ENCODE measurements around the gene KPNA3.

The KPNA3 gene

GRCh38 chr13:49669735-49670309 lies 122.7 kb downstream of the KPNA3 start:
- DNase-seq = no peak

- DNase-seq = no peak
Measured at GRCh38 chr13:49667773-49668172, 124.7 kb downstream of the KPNA3 start.

GRCh38 chr13:49664606-49665005 lies 127.9 kb downstream of the KPNA3 start:
- DNase-seq = no peak

- no peak for DNase-seq
Measured at GRCh38 chr13:49657241-49657641, 135.2 kb downstream of the KPNA3 start.

GRCh38 chr13:49655906-49656305 lies 136.6 kb downstream of the KPNA3 start:
- no peak for DNase-seq

GRCh38 chr13:49654011-49654410 lies 138.5 kb downstream of the KPNA3 start:
- DNase-seq = no peak

- no peak for DNase-seq
Measured at GRCh38 chr13:49653478-49653877, 139.0 kb downstream of the KPNA3 start.

GRCh38 chr13:49652355-49653305 lies 139.9 kb downstream of the KPNA3 start:
- no peak for DNase-seq

- DNase-seq = no peak
Measured at GRCh38 chr13:49651570-49652354, 140.7 kb downstream of the KPNA3 start.

- no peak for DNase-seq
Measured at GRCh38 chr13:49649963-49650312, 142.5 kb downstream of the KPNA3 start.
